Ishikawa (cell line): ENCODE results near the gene MSH5.

ENCODE experiments used
- CEBPB ChIP-seq: IDR thresholded peaks from 2 replicates; pipeline ENCODE4 v1.6.1; 2012
- CREB1 ChIP-seq: IDR thresholded peaks from 2 replicates; pipeline ENCODE4 v1.6.1; 2012; ENCODE audit warnings: low read depth
- EGR1 ChIP-seq: IDR thresholded peaks from 2 replicates; pipeline ENCODE4 v1.6.1; 2012
- EP300 ChIP-seq: IDR thresholded peaks from 2 replicates; pipeline ENCODE4 v1.6.1; 2012; ENCODE audit warnings: borderline replicate concordance
- FOXM1 ChIP-seq: IDR thresholded peaks from 2 replicates; pipeline ENCODE4 v1.6.1; 2012; ENCODE audit warnings: low read depth, borderline replicate concordance
- MAX ChIP-seq: IDR thresholded peaks from 2 replicates; pipeline ENCODE4 v1.6.1; 2012
- NFIC ChIP-seq: IDR thresholded peaks from 2 replicates; pipeline ENCODE4 v1.6.1; 2012
- RAD21 ChIP-seq: IDR thresholded peaks from 2 replicates; pipeline ENCODE4 v1.6.1; 2012; ENCODE audit warnings: low read depth
- REST ChIP-seq: IDR thresholded peaks from 2 replicates; pipeline ENCODE4 v1.6.1; 2012; ENCODE audit warnings: low read depth, mild to moderate bottlenecking
- TAF1 ChIP-seq: IDR thresholded peaks from 2 replicates; pipeline ENCODE4 v1.6.1; 2012; ENCODE audit warnings: low read depth, mild to moderate bottlenecking
- TCF12 ChIP-seq: IDR thresholded peaks from 2 replicates; pipeline ENCODE4 v1.6.1; 2012; ENCODE audit warnings: low read depth
- TEAD4 ChIP-seq: IDR thresholded peaks from 2 replicates; pipeline ENCODE4 v1.6.1; 2012
- USF1 ChIP-seq: IDR thresholded peaks from 2 replicates; pipeline ENCODE4 v1.6.1; 2012
- YY1 ChIP-seq: IDR thresholded peaks from 2 replicates; pipeline ENCODE4 v1.6.1; 2012; ENCODE audit warnings: low read depth
- ZBTB7A ChIP-seq: IDR thresholded peaks from 2 replicates; pipeline ENCODE4 v1.6.1; 2012; ENCODE audit warnings: low read depth

Gene MSH5

GRCh38 chr6:31805939-31806469 is 66.2 kb downstream of the MSH5 start:
- TF ChIP-seq TCF12 (no peak), EGR1 (no peak), CREB1 (no peak)

GRCh38 chr6:31806470-31807272 is 66.9 kb downstream of the MSH5 start, which contains the start of gene LSM2:
Gene LSM2 (minus strand): TSS chr6:31806966. CDS start chr6:31806757, 209 bp downstream.
- TF ChIP-seq EGR1 (peak; percentile 16; the same call in 1 of the 2 replicates), CREB1 (peak; percentile 73), TEAD4 (no peak; the same call in none of the 2 replicates), TCF12 (peak; percentile 47; the same call in 1 of the 2 replicates), NFIC (no peak), REST (peak; percentile 6; the same call in 1 of the 2 replicates), CEBPB (no peak), ZBTB7A (peak; percentile 87), YY1 (peak; percentile 73; the same call in 1 of the 2 replicates), MAX (peak; percentile 76), FOXM1 (no peak), RAD21 (peak; percentile 2; the same call in 1 of the 2 replicates), TAF1 (peak; percentile 81), USF1 (no peak), EP300 (peak; percentile 32)

GRCh38 chr6:31811645-31812044 is 71.8 kb downstream of the MSH5 start:
- TF ChIP-seq FOXM1: no peak
- TF ChIP-seq CREB1: no peak
- no peak for TF ChIP-seq EGR1
- no peak for TF ChIP-seq NFIC
- TF ChIP-seq ZBTB7A: no peak
- TF ChIP-seq USF1: no peak
- no peak for TF ChIP-seq TCF12
- no peak for TF ChIP-seq MAX
- TF ChIP-seq EP300: no peak
- TF ChIP-seq YY1: no peak
- no peak for TF ChIP-seq TAF1
- no peak for TF ChIP-seq CEBPB
- no peak for TF ChIP-seq TEAD4
- TF ChIP-seq REST: no peak
